Motor neuron (in vitro differentiated cells): Measurements from ENCODE around the gene AP2B1. TPM values are rescaled to one million over a fixed set of nuclear protein-coding genes. Genes with fewer than 3 reads are reported as not detected.
"Not testable (repeated sequence)": the region's sequence is repeated elsewhere in the genome, so short reads cannot be mapped to it uniquely, and the experiment has no call there.

Source experiments
- ATAC-seq, 8 experiments: fragments of 200-7000 bp; cut with Tn5 transposase; replicated peaks in 6 of 8; 2 replicates each; pipeline ENCODE4 v1.8.0; 2021; ENCODE audit warnings: mild to moderate bottlenecking in 8 of 8, moderate library complexity in 8 of 8
- H3K27ac ChIP-seq, 2 donors: fragments of 250-450 bp; sonication (Bioruptor Pico); 2 replicates each; pipeline ENCODE4 v1.9.0; 2021; ENCODE audit warnings: antibody characterized with exemption in 2 of 2, mild to moderate bottlenecking in 2 of 2, moderate library complexity in 1 of 2
- H3K4me1 ChIP-seq, 2 donors: fragments of 250-450 bp; sonication (Bioruptor Pico); replicated peaks in 1 of 2; 2 replicates each; pipeline ENCODE4 v1.6.1; 2021; ENCODE audit warnings: antibody characterized with exemption in 2 of 2, mild to moderate bottlenecking in 2 of 2, moderate library complexity in 1 of 2
- H3K4me3 ChIP-seq, 5 donors: fragments of 250-450 bp; sonication (Bioruptor Pico); 2 replicates each; pipeline ENCODE4 v1.9.0; 2021; ENCODE audit warnings: antibody characterized with exemption in 5 of 5, mild to moderate bottlenecking in 5 of 5, moderate library complexity in 4 of 5
- WGBS, 10 experiments: fragments of 450-650 bp; shearing (Covaris generic); methylation state at CpG; one replicate each; pipeline ENCODE4 v1.0.0; 2022; 5-methylcytosine and 5-hydroxymethylcytosine counted together
- in situ Hi-C, 9 experiments: fragments of 400-800 bp; cut with MboI; loops; one replicate each; pipeline ENCODE4 v1.15.0; 2021; ENCODE audit warnings: low sequenced_read_pairs in 9 of 9, low pct_unique_long_range_greater_than_20kb in 2 of 9; ENCODE audit not compliant: unreplicated experiment in 9 of 9
- total RNA-seq, 8 experiments: library from RNA; unstranded; fragments of 300-600 nt; gene quantifications; 2 replicates each; pipeline versions ENCODE4 v1.2.3 to v1.2.4, GENCODE V29; 2022

AP2B1 gene
- total RNA-seq, 8 experiments from 2014 or later: 63.8 to 204 (median 126) TPM

DNA sequence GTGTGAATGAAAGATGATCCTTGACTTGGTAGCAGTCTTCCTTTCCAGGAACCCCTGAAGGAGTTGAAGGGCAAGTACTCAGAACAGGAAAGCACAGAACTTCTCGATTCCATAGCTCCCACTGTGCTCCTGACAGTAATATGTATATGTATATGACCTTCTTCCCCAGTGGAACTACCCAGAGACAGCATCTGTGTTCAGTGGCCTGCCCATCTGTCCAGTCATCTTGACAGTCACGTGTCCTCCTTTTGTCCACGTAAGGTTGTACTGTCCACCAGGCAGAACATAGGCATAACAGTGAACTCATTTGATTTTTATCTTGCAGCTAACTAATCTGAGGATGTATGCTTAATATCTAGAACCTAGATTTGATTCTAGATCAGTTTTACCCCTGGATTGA lies 106.5 kb downstream of the AP2B1 start:
- WGBS, 10 experiments: 60 to 100% (median 91%) methylated on average over 1 to 3 of the region's 3 CpGs; no CpG with 5 or more reads in 4 of the 10 experiments
- Histone ChIP-seq H3K4me3 (no peak overlapping the region), H3K4me1 (no peaks in the 10 kb centered on the region), H3K27ac (no peak overlapping the region)
- ATAC-seq: peak in 2 of 8 experiments; percentile 17 to 54
- in situ Hi-C loops: no loop called here

DNA sequence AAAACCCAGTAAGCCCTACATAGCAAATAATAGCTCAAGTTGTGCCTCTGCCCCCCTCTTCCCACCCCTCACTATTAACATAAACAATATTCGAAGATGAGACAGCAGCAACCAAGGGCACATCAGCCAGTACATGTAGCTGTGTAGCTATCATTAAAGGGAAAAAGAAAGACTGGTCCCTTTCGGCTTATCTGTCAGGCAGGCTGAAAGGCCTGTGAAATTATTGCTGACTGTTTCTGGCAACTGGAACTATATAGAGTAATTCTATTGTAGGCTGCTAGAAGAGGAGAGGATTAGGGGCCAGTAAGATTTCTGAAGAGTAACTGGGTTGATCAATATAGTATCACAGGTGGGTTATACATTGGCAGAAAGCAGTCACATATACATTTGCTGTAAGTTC lies 107.8 kb downstream of the AP2B1 start:
- in situ Hi-C loops: no loop called here
- WGBS, 10 experiments: 60 to 100% (median 100%) methylated on average over 1 to 2 of the region's 2 CpGs; no CpG with 5 or more reads in 4 of the 10 experiments
- Histone ChIP-seq H3K4me3 (no peak overlapping the region), H3K4me1 (no peaks in the 10 kb centered on the region), H3K27ac (no peak overlapping the region)
- peak in 1 of 8 experiments; percentile 51 for ATAC-seq

DNA sequence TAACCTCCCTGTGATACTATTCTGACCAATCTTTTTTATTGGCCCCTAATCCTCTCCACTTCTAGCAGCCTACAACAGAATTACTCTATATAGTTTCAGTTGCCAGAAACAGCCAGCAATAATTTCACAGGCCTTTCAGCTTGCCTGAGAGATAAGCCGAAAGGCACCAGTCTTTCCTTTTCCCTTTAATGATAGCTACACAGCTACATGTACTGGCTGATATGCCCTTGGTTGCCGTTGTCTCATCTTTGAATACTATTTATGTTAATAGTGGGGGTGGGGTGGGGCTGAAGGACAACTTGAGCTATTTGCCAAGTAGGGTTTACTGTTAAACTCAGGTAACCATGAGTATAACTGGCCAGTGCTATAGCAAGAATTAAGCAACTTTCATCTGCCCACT lies 108.5 kb downstream of the AP2B1 start:
- WGBS, 10 experiments: 22 to 75% (median 66%) methylated on average over 1 to 2 of the region's 2 CpGs; no CpG with 5 or more reads in 4 of the 10 experiments
- ATAC-seq: peak in 2 of 8 experiments; percentile 26 to 28
- Histone ChIP-seq H3K27ac (no peak overlapping the region), H3K4me1 (no peaks in the 10 kb centered on the region), H3K4me3 (no peak overlapping the region)
- in situ Hi-C loops: no loop called here

DNA sequence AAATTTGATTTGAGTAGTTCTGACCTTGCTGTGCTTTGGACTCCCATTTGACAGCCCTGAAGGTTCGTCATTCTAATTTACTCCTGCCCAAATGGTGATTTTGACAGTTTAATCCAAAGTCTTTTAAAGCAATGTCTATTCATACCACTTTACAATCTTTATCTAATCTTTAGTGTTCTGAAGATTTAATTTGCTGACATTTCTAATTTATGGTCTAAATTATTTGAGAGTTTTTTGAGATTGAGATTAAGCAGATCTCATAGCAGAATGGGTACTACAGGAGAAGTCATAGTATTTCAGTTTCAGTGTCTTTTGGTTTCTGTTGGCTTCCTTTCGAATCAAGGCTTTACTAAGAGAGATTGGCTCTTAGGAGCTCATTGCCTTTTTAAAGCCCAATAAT lies 111.7 kb downstream of the AP2B1 start:
- H3K27ac ChIP-seq: no peak overlapping the region
- in situ Hi-C loops: no loop called here
- 63 to 100% (median 89%) methylated on average over 1 to 2 of the region's 2 CpGs; no CpG with 5 or more reads in 1 of the 10 experiments for WGBS, 10 experiments
- ATAC-seq: no peak
- H3K4me1 ChIP-seq: no peaks in the 10 kb centered on the region
- H3K4me3 ChIP-seq: no peak overlapping the region

DNA sequence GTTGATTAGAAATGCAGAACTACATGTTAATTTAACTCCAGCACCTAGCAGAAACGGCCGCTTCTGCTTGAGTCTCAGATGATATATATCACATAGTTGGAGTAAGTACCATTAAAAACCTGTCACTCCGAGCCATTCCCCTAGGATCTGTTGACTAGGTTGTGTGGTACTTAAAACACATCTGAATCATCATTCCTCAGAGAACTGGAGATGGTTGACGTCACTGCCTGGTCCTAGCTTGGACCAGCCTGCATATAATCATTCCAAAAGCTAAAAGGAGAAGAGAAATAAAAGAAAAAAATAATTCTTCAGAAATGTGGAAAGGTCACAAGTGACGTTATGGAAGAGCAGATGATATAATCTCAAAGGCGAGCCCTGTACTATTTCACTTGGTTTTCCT lies 113.0 kb downstream of the AP2B1 start:
- Histone ChIP-seq H3K27ac (no peak overlapping the region), H3K4me1 (no peaks in the 10 kb centered on the region), H3K4me3 (no peak overlapping the region)
- 80 to 100% (median 91%) methylated on average over 2 to 6 of the region's 6 CpGs; no CpG with 5 or more reads in 1 of the 10 experiments for WGBS, 10 experiments
- peak in 5 of 8 experiments; percentile 32 to 84 (median 73) for ATAC-seq
- in situ Hi-C loops: no loop called here

DNA sequence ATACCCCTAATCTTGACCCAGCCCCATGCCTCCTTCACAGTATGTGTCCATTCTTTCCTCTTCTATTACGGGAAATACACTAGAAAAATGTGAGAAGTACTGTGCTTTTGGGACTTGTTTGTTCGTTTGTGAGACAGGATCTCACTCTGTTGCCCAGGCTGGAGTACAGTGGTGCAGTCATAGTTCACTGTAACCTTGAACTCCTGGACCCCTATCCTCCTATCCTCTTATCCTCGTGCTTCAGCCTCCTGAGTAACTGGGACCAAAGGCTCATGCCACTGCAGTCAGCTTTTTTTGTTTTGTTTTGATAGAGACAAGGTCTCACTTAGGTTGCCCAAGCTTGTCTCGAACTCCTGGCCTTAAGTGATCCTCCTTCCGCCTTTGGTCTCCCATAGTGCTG lies 114.4 kb downstream of the AP2B1 start:
- in situ Hi-C loops: no loop called here
- WGBS, 10 experiments: 70 to 100% (median 89%) methylated on average over 1 to 5 of the region's 5 CpGs; no CpG with 5 or more reads in 2 of the 10 experiments
- no peak for ATAC-seq

DNA sequence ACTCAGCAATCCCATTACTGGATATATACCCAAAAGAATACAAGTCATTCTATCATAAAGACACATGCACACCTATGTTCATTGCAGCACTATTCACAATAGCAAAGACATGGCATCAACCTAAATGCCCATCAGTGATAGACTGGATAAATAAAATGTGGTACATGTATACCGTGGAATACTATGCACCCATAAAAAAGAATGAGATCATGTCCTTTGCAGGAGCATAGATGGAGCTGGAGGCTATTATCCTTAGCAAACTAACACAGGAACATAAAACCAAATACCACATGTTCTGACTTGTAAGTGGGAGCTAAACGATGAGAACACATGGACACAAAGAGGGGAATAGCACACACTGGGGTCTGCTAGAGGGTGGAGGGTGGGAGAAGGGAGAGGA lies 116.2 kb downstream of the AP2B1 start:
- H3K4me3 ChIP-seq, ATAC-seq, H3K4me1 ChIP-seq, H3K27ac ChIP-seq, in situ Hi-C loops: not testable (repeated sequence)
- 88 to 100% (median 100%) methylated on average over 1 to 2 of the region's 2 CpGs; no CpG with 5 or more reads in 2 of the 10 experiments for WGBS, 10 experiments

More for the DNA sequence above, 114.4 kb downstream of the AP2B1 start:
- Histone ChIP-seq H3K4me3 (no peak overlapping the region), H3K27ac (no peak overlapping the region), H3K4me1 (no peaks in the 10 kb centered on the region)

DNA sequence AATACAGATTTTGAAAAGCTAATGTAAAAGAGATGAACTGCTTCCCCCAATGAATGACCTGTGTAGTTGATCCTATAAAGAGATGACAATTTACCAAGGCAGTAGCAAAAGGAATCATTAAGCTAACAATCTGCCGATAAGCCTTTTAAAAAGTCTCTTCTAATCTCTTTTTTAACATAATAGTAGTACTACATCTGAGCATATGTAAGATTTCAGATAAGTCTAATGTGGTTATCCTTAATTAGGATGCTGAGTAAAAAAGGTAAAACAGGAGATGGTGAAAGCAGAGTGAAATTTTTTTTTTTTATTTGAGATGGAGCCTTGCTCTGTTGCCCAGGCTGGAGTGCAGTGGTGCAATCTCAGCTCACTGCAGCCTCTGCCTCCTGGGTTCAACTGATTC lies 118.1 kb downstream of the AP2B1 start:
- H3K4me1 ChIP-seq: peaks cover 3 to 8% of the 10 kb centered on the region in 2 donors
- ATAC-seq: no peak
- no peak overlapping the region for H3K27ac ChIP-seq
- H3K4me3 ChIP-seq: no peak overlapping the region
- in situ Hi-C loops: no loop called here
- 67 to 100% (median 100%) methylated on average over 1 of the region's 1 CpG; no CpG with 5 or more reads in 3 of the 10 experiments for WGBS, 10 experiments

DNA sequence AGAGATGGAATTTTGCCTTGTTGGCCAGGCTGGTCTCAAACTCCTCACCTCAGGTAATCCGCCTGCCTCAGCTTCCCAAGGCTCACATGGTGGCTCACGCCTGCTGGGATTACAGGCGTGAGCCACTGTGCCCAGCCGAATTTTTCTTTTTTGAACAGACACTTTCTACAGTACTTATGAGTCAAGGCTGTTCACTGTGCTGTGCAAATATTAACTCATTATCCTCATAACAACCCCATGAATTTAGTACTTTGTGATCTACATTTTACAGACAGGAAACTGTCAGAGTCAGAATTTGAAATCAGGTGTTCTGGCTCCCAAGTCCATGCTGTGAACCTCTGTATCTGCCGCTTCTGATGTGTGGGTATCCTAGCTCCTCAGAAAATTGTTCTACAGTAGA lies 118.6 kb downstream of the AP2B1 start:
- in situ Hi-C loops: no loop called here
- 0 to 100% (median 75%) methylated on average over 1 to 4 of the region's 5 CpGs; no CpG with 5 or more reads in 4 of the 10 experiments for WGBS, 10 experiments
- ATAC-seq: no peak
- Histone ChIP-seq H3K4me3 (no peak overlapping the region), H3K4me1 (peaks cover 3 to 8% of the 10 kb centered on the region in 2 donors), H3K27ac (no peak overlapping the region)

DNA sequence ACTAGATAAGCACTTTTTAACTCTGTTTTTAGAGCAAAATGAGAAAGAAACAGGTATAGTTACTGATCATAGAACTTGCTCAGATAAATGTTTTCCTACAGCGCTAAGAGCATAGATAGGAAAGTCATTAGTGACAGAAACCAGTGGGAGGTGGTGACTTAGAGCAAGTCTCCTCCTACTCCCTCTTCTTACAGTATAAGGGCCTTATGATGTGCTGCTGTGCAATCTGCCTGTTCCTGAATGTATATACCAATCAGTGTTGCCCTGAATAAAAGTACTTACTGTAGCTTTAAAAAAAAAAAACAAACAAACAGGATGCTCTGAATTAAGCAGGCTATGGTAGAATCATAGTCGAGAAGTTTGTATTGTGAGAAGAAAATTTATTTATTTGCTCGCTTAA lies 121.0 kb downstream of the AP2B1 start:
- 62 to 96% (median 89%) methylated on average over 3 of the region's 3 CpGs; no CpG with 5 or more reads in 1 of the 10 experiments for WGBS, 10 experiments
- ATAC-seq: no peak
- Histone ChIP-seq H3K4me3 (no peak overlapping the region), H3K27ac (no peak overlapping the region), H3K4me1 (peaks cover 10 to 15% of the 10 kb centered on the region in 2 donors)
- in situ Hi-C loops: no loop called here

DNA sequence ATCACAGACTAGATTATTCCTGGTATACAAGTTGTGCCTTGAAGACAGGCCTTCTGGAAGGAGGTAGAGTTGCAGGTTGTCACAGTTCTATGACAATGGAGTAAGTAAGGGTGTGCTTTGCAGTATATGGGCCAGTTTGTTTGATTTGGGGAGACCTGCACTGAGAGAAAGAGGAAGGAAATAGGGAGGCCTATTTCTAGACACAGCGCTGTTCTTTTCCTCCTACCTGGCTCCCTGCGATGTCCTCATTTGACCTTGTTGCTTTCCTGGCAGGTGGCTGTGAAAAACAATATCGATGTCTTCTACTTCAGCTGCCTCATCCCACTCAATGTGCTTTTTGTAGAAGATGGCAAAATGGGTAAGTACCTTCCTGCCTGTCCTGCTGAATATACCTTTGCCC lies 121.8 kb downstream of the AP2B1 start:
- ATAC-seq: no peak

DNA sequence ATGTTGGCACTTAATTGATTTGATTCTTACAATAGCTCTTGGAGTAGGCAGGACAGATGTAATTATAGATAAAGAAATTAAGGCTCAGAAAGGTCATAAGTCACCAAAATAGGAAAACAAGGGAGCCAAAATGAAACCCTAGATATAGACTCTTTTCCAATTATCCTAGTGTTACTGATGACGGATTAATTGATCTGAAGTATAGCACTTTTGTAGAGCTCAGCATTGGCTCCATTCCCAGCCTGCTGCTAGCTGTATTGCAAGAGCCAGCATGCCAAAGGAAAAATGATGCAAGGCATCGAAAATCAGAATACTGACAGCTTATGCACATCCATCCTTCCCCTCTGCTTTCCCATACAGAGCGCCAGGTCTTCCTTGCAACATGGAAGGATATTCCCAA lies 122.8 kb downstream of the AP2B1 start:
- ATAC-seq: peak in 5 of 8 experiments; percentile 58 to 90 (median 75)
- 46 to 100% (median 86%) methylated on average over 1 to 3 of the region's 3 CpGs for WGBS, 10 experiments
- in situ Hi-C loops: no loop called here
- H3K27ac ChIP-seq: peak overlapping the region in 1 of 2 donors; percentile 50
- H3K4me3 ChIP-seq: no peak overlapping the region
- peaks cover 24 to 26% of the 10 kb centered on the region in 2 donors for H3K4me1 ChIP-seq

More for the DNA sequence above, 121.8 kb downstream of the AP2B1 start:
- Histone ChIP-seq H3K27ac (no peak overlapping the region), H3K4me3 (no peak overlapping the region), H3K4me1 (peaks cover 18 to 22% of the 10 kb centered on the region in 2 donors)
- in situ Hi-C loops: no loop called here
- WGBS, 10 experiments: 88 to 100% (median 100%) methylated on average over 1 to 3 of the region's 3 CpGs; no CpG with 5 or more reads in 4 of the 10 experiments

DNA sequence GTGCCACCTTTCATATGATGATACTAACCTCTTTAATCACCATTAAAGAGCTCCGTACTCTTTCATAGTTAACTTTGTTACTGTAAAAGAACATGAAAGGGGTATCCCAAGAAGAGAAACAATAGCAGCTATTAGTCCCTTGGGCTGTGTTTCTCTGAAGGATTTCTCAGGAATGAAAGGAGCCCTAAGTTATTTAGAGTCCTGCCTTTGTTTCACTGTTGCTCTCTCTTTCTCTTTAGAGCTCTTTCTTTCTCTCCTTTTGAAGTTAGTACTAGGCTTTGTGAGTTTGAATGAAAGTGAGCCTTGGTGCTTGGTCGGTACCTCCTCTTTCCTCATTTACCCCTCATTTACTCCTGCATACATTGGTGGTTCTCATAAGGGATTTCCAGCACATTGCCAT lies 123.8 kb downstream of the AP2B1 start:
- 28 to 100% (median 71%) methylated on average over 1 to 2 of the region's 2 CpGs; no CpG with 5 or more reads in 1 of the 10 experiments for WGBS, 10 experiments
- in situ Hi-C loops: no loop called here
- H3K27ac ChIP-seq: no peak overlapping the region
- ATAC-seq: no peak
- H3K4me3 ChIP-seq: no peak overlapping the region
- H3K4me1 ChIP-seq: peaks cover 34 to 37% of the 10 kb centered on the region in 2 donors
